GM12891 (cell line): ENCODE data around the gene RGS17.

Experiments
- PAX5 ChIP-seq: IDR thresholded peaks from 2 replicates; pipeline ENCODE4 v1.6.1; 2011; ENCODE audit warnings: low read length, moderate library complexity, mild to moderate bottlenecking; ENCODE audit not compliant: insufficient read depth, severe bottlenecking
- POLR2A ChIP-seq: IDR thresholded peaks from 2 replicates; pipeline ENCODE4 v1.6.1; 2011; ENCODE audit warnings: low read depth, low read length, control low read depth
- POLR2AphosphoS5 ChIP-seq: IDR thresholded peaks from 2 replicates; pipeline ENCODE4 v1.6.1; 2011; ENCODE audit warnings: low read depth, low read length, control low read depth

- no peak for TF ChIP-seq POLR2A
- no peak for TF ChIP-seq PAX5
- TF ChIP-seq POLR2AphosphoS5, result no peak
Measured at GRCh38 chr6:153047386-153047785, 83.7 kb downstream of the RGS17 start.
